ENCODE measurements around the gene CDKN1C.

- TF ChIP-seq CTCF (IDR thresholded peaks at IDR 0.05; ENCODE audit: poor library complexity, severe bottlenecking) (no peak), EZH2 (IDR thresholded peaks at IDR 0.05; ENCODE audit: borderline replicate concordance, insufficient read depth, low read length, poor library complexity, severe bottlenecking) (no peak), EP300 (conservative IDR thresholded peaks at IDR 0.05; ENCODE audit: poor library complexity, severe bottlenecking) (no peak), SMC3 (conservative IDR thresholded peaks at IDR 0.05; ENCODE audit: poor library complexity) (no peak), REST (IDR thresholded peaks at IDR 0.05; ENCODE audit: borderline replicate concordance) (no peak), POLR2AphosphoS5 (IDR thresholded peaks at IDR 0.05) (no peak), RAD21 (conservative IDR thresholded peaks at IDR 0.05) (no peak), TAF1 (IDR thresholded peaks at IDR 0.05; ENCODE audit: low read depth) (no peak), MXI1 (conservative IDR thresholded peaks at IDR 0.05; ENCODE audit: poor library complexity, severe bottlenecking) (no peak)
These were observed 19.5 kb downstream of the CDKN1C start for GRCh38 chr11:2865922-2866577.

All from neural cell (in vitro differentiated cells).